ENCODE results near the gene ATP13A5.

Gene ATP13A5

GRCh38 chr3:193317682-193318300 is 60.8 kb downstream of the ATP13A5 start:
- TF ChIP-seq CTCF (IDR thresholded peaks at IDR 0.05), result no peak

DNA sequence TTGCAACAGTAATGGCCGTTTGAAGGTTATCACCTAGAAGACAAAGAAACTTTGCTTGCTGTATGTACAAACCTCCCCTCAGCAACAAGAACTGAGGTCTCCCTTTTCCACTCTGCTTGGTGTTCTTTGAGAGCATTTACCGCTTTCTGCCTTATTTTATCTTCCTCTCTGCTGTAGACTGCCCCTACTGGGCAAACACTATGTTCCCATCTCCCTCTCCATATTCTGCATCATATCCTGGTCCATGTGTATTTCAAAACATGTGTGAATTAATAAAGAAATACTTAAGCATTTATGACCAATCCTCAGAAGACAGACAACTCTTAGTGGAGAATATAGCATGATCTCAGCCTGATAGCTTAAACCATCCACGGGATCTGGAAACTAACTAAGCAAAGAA is 64.4 kb downstream of the ATP13A5 start:
- peak; percentile 10; the same call in 1 of the 2 replicates for TF ChIP-seq CTCF (IDR thresholded peaks at IDR 0.05)

GRCh38 chr3:193313061-193313958 is 65.2 kb downstream of the ATP13A5 start:
- no peak for TF ChIP-seq CTCF (IDR thresholded peaks at IDR 0.05)

DNA sequence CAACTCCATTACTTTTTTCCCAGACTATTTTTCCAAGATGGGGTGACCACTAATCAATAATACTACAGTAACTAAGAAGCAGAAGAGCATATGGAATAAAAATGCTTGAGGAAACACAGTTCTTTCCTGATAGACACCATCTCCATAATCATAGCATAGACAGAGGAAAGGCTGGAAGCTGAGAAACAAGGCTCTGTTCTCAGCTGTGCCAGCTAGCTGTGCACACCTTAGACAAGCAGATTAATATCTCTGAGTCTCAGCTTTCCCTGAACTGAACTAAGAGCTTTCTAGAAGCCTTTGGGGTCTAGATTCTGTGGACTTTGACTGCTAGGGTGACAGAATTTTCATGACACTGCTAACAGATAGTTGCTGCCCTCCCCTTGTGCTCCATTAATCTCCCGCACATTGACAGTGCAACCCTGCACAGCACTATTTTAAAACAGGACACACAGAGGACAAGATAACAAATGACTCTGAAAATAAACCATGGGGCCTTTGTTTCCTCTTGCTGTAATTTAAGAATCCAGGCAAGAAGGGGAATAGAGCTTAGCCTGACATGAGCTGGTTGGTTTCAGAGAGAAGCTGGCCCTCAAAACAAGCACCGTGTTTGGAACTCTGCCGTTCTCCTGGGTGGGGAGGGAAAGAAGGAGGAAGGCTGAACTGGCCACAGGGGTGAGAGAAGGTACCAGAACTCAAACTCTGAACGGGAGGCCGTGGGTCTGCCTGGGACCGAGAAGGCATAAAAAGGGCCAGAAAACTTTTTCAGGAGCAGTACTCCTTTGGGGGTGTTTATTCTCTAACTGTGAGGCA is 67.4 kb downstream of the ATP13A5 start:
- TF ChIP-seq CTCF (IDR thresholded peaks at IDR 0.05), result no peak

DNA sequence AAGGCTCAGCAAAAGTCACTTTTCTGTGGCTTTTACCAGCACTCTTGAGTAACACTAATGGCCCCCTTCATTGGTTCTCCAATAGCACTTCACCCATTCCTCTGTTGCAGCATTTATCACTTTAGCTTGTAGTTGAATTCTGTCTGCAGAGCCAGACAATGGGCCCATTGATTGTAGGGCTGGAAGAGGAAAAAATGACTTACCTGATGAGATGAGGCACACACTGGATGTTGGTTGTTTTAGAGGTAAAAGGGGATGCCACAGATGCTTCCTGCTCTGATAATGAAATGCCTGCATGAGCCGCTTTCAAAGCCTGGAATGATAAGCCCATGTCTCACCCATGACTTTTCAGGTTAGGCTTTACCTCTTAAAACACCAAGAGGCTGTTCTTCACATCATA is 73.2 kb downstream of the ATP13A5 start:
- TF ChIP-seq CTCF (IDR thresholded peaks at IDR 0.05), result no peak

- no peak for TF ChIP-seq CTCF (IDR thresholded peaks at IDR 0.05)
Observed at GRCh38 chr3:193301433-193301832, 77.1 kb downstream of the ATP13A5 start.

DNA sequence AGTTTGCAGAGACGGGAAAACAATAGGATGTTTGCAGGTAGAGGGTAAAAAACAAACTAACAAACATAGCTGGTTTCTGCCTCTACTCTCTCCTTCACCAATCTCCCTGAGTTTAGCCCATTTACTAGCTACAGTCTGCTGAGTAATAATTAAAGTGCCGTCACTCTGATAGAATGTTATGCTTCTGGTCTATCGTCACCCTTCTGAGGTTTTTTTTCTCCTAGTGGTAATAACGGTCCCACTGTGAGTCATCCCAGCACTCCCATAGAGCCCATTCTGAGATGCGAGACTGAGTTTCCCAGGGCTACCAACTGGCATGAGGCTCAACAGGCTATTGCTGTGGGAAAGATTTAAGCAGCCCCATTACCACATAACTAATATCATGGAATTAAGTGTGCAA is 81.1 kb downstream of the ATP13A5 start:
- TF ChIP-seq CTCF (IDR thresholded peaks at IDR 0.05), result no peak

Measured in LNCAP (cell line).